Measurements from ENCODE around the gene IFT122.

- TF ChIP-seq POLR2AphosphoS5 (IDR thresholded peaks at IDR 0.05): no peak
- TF ChIP-seq POLR2A (IDR thresholded peaks at IDR 0.05): no peak
These were observed 92.2 kb downstream of the IFT122 start for GRCh38 chr3:129532261-129532660.

All from spleen (tissue), 3 donors.